Measurements from ENCODE around the gene TTL.

TTL gene

DNA sequence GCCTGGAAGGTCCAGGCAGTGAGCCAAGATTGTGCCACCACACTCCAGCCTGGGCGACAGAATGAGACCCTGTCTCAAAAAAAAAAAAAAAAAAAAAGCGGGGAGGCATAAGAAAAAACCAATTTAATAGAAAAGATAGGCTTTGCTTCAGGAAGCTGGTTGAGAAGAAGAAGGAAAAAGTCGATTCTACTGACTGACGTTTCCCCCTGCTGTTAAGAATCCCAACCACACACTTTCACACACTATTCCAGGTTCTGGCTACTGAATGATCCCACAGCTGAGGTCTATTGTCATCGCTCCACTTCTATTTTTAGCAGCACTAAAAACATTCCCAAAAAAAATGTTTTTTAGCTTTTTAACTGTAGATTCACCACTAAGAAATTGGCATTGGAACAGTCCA lies 95.8 kb downstream of the TTL start:
- no peak overlapping the region for H3K27ac ChIP-seq (ENCODE audit: low read length)
- DNase-seq, result no peak
- peaks cover 2% of the 10 kb centered on the region; the same call in 1 of the 2 replicates for H4K20me1 ChIP-seq (ENCODE audit: insufficient read depth, low read length)

DNA sequence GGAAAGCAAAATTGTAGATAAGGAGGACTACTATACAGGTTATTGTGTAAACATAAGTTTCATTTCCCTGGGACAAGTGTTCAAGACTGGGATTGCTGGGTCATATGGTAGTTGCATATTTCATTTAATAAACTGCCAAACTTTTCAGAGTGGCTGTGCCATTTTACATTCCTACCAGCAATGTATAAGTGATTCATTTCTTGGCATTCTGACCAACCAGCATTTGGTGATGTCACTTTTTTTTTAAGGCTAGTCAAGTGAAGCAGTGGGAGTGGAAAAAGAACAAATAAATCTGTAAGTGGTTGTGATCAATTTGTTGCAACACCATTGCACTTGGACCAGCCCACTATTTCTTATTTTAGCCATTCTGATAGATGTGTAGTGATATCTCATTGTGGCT lies 97.3 kb downstream of the TTL start:
- no peak overlapping the region for H3K4me3 ChIP-seq (ENCODE audit: low read depth in 1 of 2, low read length in 2 of 2)

More for the DNA sequence above, 95.8 kb downstream of the TTL start:
- Histone ChIP-seq H3K4me2 (ENCODE audit: insufficient read depth, low read length) (no peak overlapping the region), H3K36me3 (ENCODE audit: insufficient read depth, low read length) (peaks cover 48% of the 10 kb centered on the region), H3K9me3 (ENCODE audit: insufficient read depth, low read length, severe bottlenecking) (no peaks in the 10 kb centered on the region), H3K79me2 (ENCODE audit: insufficient read depth, low read length) (no peaks in the 10 kb centered on the region), H2AFZ (ENCODE audit: low read depth, low read length) (no peak overlapping the region), H3K27me3 (ENCODE audit: insufficient read depth, low read length, poor library complexity) (no peaks in the 10 kb centered on the region), H3K9ac (ENCODE audit: low read depth, low read length) (no peak overlapping the region), H3K4me3 (ENCODE audit: low read depth in 1 of 2, low read length in 2 of 2) (no peak overlapping the region), H3K4me1 (ENCODE audit: insufficient read depth, low read length) (no peaks in the 10 kb centered on the region)
- no peak for TF ChIP-seq EZH2 (IDR thresholded peaks at IDR 0.05; ENCODE audit: borderline replicate concordance, low read depth, low read length, severe bottlenecking)
- TF ChIP-seq, protein P1, sequence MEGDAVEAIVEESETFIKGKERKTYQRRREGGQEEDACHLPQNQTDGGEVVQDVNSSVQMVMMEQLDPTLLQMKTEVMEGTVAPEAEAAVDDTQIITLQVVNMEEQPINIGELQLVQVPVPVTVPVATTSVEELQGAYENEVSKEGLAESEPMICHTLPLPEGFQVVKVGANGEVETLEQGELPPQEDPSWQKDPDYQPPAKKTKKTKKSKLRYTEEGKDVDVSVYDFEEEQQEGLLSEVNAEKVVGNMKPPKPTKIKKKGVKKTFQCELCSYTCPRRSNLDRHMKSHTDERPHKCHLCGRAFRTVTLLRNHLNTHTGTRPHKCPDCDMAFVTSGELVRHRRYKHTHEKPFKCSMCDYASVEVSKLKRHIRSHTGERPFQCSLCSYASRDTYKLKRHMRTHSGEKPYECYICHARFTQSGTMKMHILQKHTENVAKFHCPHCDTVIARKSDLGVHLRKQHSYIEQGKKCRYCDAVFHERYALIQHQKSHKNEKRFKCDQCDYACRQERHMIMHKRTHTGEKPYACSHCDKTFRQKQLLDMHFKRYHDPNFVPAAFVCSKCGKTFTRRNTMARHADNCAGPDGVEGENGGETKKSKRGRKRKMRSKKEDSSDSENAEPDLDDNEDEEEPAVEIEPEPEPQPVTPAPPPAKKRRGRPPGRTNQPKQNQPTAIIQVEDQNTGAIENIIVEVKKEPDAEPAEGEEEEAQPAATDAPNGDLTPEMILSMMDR (IDR thresholded peaks at IDR 0.05; ENCODE audit: borderline replicate concordance, extremely low read depth, low read length, poor library complexity, severe bottlenecking), result peak; percentile 32
- no peak for ATAC-seq (ENCODE audit: insufficient read depth, low read depth)

DNA sequence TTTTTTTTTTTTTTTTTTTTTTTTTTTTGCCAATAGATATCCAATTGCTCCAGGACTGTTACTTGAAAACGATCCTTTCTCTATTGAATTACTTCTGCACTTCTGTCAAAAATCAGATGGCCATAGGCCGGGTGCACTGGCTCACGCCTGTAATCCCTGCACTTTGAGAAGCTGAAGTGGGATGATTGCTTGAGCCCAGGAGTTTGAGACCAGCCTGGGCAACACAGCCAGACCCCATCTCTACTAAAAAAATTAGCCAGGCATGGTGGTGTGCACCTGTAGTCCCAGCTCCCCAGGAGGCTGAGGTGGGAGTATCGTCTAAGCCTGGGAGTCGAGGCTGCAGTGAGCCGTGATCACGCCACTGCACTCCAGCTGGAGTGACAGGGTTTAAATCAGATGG lies 98.1 kb downstream of the TTL start:
- TF ChIP-seq, protein P1 (IDR thresholded peaks at IDR 0.05; ENCODE audit: borderline replicate concordance, extremely low read depth, low read length, poor library complexity, severe bottlenecking), result no peak
- Histone ChIP-seq H3K79me2 (ENCODE audit: insufficient read depth, low read length) (no peaks in the 10 kb centered on the region), H4K20me1 (ENCODE audit: insufficient read depth, low read length) (peaks cover 2% of the 10 kb centered on the region; the same call in 1 of the 2 replicates), H3K27ac (ENCODE audit: low read length) (no peak overlapping the region), H3K4me2 (ENCODE audit: insufficient read depth, low read length) (no peak overlapping the region), H3K9me3 (ENCODE audit: insufficient read depth, low read length, severe bottlenecking) (no peaks in the 10 kb centered on the region), H3K27me3 (ENCODE audit: insufficient read depth, low read length, poor library complexity) (no peaks in the 10 kb centered on the region), H3K4me1 (ENCODE audit: insufficient read depth, low read length) (no peaks in the 10 kb centered on the region), H2AFZ (ENCODE audit: low read depth, low read length) (no peak overlapping the region), H3K9ac (ENCODE audit: low read depth, low read length) (no peak overlapping the region), H3K4me3 (ENCODE audit: low read depth in 1 of 2, low read length in 2 of 2) (no peak overlapping the region), H3K36me3 (ENCODE audit: insufficient read depth, low read length) (peaks cover 24% of the 10 kb centered on the region)
- no peak for ATAC-seq (ENCODE audit: insufficient read depth, low read depth)
- DNase-seq, result no peak

More for the DNA sequence above, 97.3 kb downstream of the TTL start:
- H3K9ac ChIP-seq (ENCODE audit: low read depth, low read length), result no peak overlapping the region
- no peak for DNase-seq
- ATAC-seq (ENCODE audit: insufficient read depth, low read depth), result no peak
- no peak for TF ChIP-seq EZH2 (IDR thresholded peaks at IDR 0.05; ENCODE audit: borderline replicate concordance, low read depth, low read length, severe bottlenecking)
- TF ChIP-seq, protein P1 (IDR thresholded peaks at IDR 0.05; ENCODE audit: borderline replicate concordance, extremely low read depth, low read length, poor library complexity, severe bottlenecking), result no peak
- no peak overlapping the region for H2AFZ ChIP-seq (ENCODE audit: low read depth, low read length)
- H4K20me1 ChIP-seq (ENCODE audit: insufficient read depth, low read length), result peaks cover 2% of the 10 kb centered on the region; the same call in 1 of the 2 replicates
- no peaks in the 10 kb centered on the region for H3K27me3 ChIP-seq (ENCODE audit: insufficient read depth, low read length, poor library complexity)
- H3K36me3 ChIP-seq (ENCODE audit: insufficient read depth, low read length), result peaks cover 33% of the 10 kb centered on the region
- H3K79me2 ChIP-seq (ENCODE audit: insufficient read depth, low read length), result no peaks in the 10 kb centered on the region
- no peak overlapping the region for H3K27ac ChIP-seq (ENCODE audit: low read length)
- no peaks in the 10 kb centered on the region for H3K9me3 ChIP-seq (ENCODE audit: insufficient read depth, low read length, severe bottlenecking)
- H3K4me2 ChIP-seq (ENCODE audit: insufficient read depth, low read length), result no peak overlapping the region
- no peaks in the 10 kb centered on the region for H3K4me1 ChIP-seq (ENCODE audit: insufficient read depth, low read length)

DNA sequence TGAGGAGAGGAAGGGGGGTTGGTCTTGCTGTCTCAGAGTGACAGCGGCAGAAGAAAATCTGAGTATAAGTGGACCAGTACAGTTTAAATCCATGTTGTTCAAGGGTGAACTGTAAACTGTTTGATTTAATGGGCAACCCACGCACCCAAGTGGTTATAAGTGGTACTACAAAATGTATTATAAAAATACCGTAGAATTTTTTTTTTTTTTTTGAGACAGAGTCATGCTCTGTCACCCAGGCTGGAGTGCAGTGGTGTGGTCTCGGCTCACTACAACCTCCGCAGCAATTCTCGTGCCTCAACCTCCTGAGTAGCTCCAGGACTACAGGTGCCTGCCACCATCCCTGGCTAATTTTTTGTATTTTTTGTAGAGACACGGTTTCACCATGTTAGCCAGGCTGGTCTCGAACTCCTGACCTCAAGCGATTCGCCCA lies 100.4 kb downstream of the TTL start:
- ATAC-seq (ENCODE audit: insufficient read depth, low read depth) (peak; percentile 81), DNase-seq (peak; percentile 47)
- no peak overlapping the region for H3K4me3 ChIP-seq (ENCODE audit: low read depth in 1 of 2, low read length in 2 of 2)
- no peak overlapping the region for H3K9ac ChIP-seq (ENCODE audit: low read depth, low read length)
- H4K20me1 ChIP-seq (ENCODE audit: insufficient read depth, low read length), result no peaks in the 10 kb centered on the region
- no peaks in the 10 kb centered on the region for H3K79me2 ChIP-seq (ENCODE audit: insufficient read depth, low read length)
- no peaks in the 10 kb centered on the region for H3K9me3 ChIP-seq (ENCODE audit: insufficient read depth, low read length, severe bottlenecking)
- H2AFZ ChIP-seq (ENCODE audit: low read depth, low read length), result no peak overlapping the region
- peaks cover 3% of the 10 kb centered on the region; the same call in 1 of the 2 replicates for H3K36me3 ChIP-seq (ENCODE audit: insufficient read depth, low read length)
- H3K4me1 ChIP-seq (ENCODE audit: insufficient read depth, low read length), result no peaks in the 10 kb centered on the region
- H3K27ac ChIP-seq (ENCODE audit: low read length), result no peak overlapping the region
- H3K4me2 ChIP-seq (ENCODE audit: insufficient read depth, low read length), result no peak overlapping the region
- no peak for TF ChIP-seq EZH2 (IDR thresholded peaks at IDR 0.05; ENCODE audit: borderline replicate concordance, low read depth, low read length, severe bottlenecking)
- TF ChIP-seq, protein P1 (IDR thresholded peaks at IDR 0.05; ENCODE audit: borderline replicate concordance, extremely low read depth, low read length, poor library complexity, severe bottlenecking), result peak; percentile 64
- no peaks in the 10 kb centered on the region for H3K27me3 ChIP-seq (ENCODE audit: insufficient read depth, low read length, poor library complexity)
